ENCODE data around the gene OSTN.

Gene OSTN

GRCh38 chr3:191314109-191314728 lies 115.2 kb downstream of the OSTN start:
- DNase-seq, result no peak
